Bronchial epithelial cell (primary cell): Measurements from ENCODE around the gene KCNN1. TPM values are rescaled to one million over a fixed set of nuclear protein-coding genes. Genes with fewer than 3 reads are reported as not detected.

ENCODE experiments used
- DNase-seq: peaks from one replicate; pipeline ENCODE4 v3.0.0-alpha.2; 2010; ENCODE audit warnings: low read depth
- FAIRE-seq: peaks from 2 replicates; lab custom pipeline; 2011; peaks lifted over from hg19 to GRCh38; lab: Jason Lieb, UNC
- H3K27me3 ChIP-seq: 2 replicates; pipeline ENCODE4 v1.5.1; 2011; ENCODE audit warnings: low read length; ENCODE audit not compliant: control insufficient read depth, insufficient read depth
- H3K36me3 ChIP-seq: 2 replicates; pipeline ENCODE4 v1.5.1; 2011; ENCODE audit warnings: low read length; ENCODE audit not compliant: control insufficient read depth, insufficient read depth
- H3K4me3 ChIP-seq: 2 replicates; pipeline ENCODE4 v1.5.1; 2011; ENCODE audit warnings: mild to moderate bottlenecking, low read depth, low read length, control low read depth
- total RNA-seq: library from RNA; depleted of rRNA; stranded (reverse); fragments of >200 nt; gene quantifications from 2 replicates; pipeline ENCODE4 v1.2.1, GENCODE V29; 2014
- TF ChIP-seq, protein P1 (sequence below): IDR thresholded peaks from 2 replicates; pipeline ENCODE4 v1.5.1; 2011; ENCODE audit warnings: mild to moderate bottlenecking, moderate library complexity, low read length, control low read depth, inconsistent platforms; ENCODE audit not compliant: insufficient read depth, severe bottlenecking

The KCNN1 gene
- total RNA-seq, 1 donor from 2014 or later = not detected

DNA sequence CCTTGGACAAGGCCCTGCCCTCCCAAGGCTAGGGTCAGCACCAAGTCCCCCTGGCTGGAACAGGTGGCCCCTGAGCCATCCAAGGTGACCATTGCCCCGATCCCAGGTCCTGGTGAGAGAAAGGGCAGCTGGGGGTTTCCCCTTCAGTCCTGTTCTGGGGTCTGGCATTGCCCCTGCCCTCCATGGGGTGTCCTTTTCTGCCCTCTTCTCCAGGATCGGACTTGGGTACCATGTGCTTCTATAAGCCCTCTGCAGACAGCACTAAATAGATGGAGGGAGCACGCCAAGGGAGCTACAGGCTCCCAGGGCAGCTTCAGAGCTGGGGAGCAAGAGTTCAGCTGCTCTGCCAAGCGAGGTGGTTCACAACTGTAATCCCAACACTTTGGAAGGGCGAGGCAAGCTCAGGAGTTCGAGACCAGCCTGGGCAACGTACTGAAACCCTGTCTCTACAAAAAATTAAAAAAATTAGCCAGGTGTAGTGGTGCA, 13.5 kb upstream of the KCNN1 start:
- DNase-seq = no peak
- FAIRE-seq = no peak
- Histone ChIP-seq H3K4me3 (no peak overlapping the region), H3K36me3 (no peaks in the 10 kb centered on the region), H3K27me3 (peaks cover 45% of the 10 kb centered on the region)
- TF ChIP-seq, protein P1, sequence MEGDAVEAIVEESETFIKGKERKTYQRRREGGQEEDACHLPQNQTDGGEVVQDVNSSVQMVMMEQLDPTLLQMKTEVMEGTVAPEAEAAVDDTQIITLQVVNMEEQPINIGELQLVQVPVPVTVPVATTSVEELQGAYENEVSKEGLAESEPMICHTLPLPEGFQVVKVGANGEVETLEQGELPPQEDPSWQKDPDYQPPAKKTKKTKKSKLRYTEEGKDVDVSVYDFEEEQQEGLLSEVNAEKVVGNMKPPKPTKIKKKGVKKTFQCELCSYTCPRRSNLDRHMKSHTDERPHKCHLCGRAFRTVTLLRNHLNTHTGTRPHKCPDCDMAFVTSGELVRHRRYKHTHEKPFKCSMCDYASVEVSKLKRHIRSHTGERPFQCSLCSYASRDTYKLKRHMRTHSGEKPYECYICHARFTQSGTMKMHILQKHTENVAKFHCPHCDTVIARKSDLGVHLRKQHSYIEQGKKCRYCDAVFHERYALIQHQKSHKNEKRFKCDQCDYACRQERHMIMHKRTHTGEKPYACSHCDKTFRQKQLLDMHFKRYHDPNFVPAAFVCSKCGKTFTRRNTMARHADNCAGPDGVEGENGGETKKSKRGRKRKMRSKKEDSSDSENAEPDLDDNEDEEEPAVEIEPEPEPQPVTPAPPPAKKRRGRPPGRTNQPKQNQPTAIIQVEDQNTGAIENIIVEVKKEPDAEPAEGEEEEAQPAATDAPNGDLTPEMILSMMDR = no peak

DNA sequence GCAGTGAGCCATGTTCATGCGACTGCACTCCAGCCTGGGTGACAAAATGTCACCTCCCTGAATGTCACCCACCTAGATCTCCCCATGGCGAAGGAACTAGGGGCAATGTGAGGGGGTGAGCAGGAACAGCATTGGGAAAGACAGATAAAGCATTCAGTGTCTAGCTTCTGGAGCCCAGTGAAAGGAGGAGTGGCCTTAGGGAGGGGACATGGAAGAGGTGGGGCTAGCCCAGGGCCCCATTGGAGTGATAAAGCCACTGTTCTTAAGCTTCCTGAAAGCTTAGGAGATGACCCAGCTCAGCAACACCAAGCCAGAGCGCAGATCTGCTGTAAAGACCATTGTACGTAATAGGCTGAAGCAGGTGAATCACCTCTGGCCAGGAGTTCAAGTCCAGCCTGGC, 13.0 kb upstream of the KCNN1 start:
- DNase-seq (no peak), FAIRE-seq (no peak)
- Histone ChIP-seq H3K4me3 (no peak overlapping the region), H3K36me3 (no peaks in the 10 kb centered on the region), H3K27me3 (peaks cover 43% of the 10 kb centered on the region)
- TF ChIP-seq, protein P1 = no peak

DNA sequence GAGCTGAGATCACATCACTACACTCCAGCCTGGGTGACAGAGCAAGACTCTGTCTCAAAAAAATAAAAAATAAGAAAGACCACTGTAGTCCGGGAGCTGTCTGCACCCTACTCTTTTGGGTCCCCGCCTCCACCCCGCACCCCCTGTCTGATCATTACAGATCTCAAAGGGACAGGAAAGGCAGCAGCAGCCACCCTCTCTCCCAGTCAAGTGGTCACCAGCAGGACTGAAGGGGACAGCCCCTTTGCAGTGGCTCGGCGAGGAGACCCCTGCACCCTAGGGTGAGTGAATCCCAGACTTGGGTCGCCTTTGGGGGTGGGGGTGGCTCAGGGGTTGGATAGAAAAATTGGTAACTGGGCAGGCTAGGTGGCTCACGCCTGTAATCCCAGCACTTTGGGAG, 12.5 kb upstream of the KCNN1 start:
- FAIRE-seq (no peak), DNase-seq (no peak)
- Histone ChIP-seq H3K36me3 (no peaks in the 10 kb centered on the region), H3K27me3 (peaks cover 39% of the 10 kb centered on the region), H3K4me3 (no peak overlapping the region)
- TF ChIP-seq, protein P1 = no peak

DNA sequence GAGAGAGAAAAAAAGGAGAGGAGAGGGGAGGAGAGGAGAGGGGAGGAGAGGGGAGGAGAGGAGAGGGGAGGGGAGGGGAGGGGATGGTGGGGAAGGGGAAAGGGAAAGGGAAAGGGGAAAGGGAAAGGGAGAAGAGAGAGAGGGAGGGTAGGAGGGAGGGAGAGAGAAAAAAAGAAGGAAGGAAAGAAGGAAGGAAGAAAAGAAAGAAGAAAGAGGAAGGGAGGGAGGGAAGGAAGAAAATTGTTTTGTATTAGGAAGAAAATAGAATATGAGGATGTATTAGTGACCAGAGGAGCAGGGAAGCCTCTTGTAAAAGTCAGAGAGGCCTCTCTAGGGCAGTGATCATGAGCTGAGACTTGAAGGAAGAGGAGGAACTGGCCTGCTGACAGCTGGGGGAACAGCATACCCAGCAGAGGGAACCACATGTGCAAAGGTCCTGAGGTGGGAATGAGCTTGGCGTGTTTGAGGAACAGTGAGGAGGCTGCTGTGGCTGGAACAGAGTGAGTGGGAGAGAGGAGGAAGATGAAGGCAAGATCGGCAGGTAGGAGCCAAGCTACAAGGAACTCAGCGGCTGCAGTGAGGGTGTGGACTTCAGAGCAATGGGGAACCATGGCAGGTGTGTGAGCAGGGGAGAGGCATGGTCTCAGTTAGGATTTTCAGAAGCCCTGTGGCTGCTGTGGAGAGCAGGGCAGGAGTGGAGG, 9.6 kb upstream of the KCNN1 start:
- FAIRE-seq (no peak), DNase-seq (no peak)
- Histone ChIP-seq H3K36me3 (no peaks in the 10 kb centered on the region), H3K27me3 (peaks cover 14% of the 10 kb centered on the region), H3K4me3 (no peak overlapping the region)
- TF ChIP-seq, protein P1 = no peak

DNA sequence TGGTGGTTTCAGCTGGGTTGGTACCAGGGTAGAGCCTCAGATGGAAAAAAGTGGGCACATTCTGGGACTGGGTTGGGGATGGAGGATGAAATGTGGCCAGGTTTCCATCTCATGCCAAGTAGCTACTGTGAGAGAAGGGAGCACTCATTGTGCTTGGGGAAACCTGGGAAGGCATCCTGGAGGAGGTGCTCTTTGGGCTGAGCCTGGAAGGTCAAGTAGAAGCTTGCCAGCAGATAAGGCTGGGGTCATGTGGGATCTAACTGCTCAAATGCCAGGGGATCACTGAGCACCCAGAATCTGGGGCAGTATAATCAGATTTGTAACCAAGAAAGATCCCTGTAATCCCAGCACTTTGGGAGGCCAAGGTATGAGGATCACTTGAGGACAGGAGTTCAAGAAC, 9.0 kb upstream of the KCNN1 start:
- peaks cover 8% of the 10 kb centered on the region for H3K27me3 ChIP-seq
- FAIRE-seq (no peak), DNase-seq (no peak)

More for the DNA sequence above, 9.0 kb upstream of the KCNN1 start:
- Histone ChIP-seq H3K36me3 (no peaks in the 10 kb centered on the region), H3K4me3 (no peak overlapping the region)
- TF ChIP-seq, protein P1 = no peak
